Stimulated activated CD8-positive, alpha-beta memory T cell treated with anti-CD3 and anti-CD28 coated beads, Interleukin-4, amount 100 ng/mL, for 24 hours (primary cell): ENCODE results near the gene IGFL4.

ENCODE experiments used
- DNase-seq: peaks from one replicate; pipeline ENCODE4 v3.0.0-alpha.2; 2020; ENCODE audit warnings: low read depth

Gene IGFL4

GRCh38 chr19:46020819-46021125 is 20.0 kb downstream of the IGFL4 start:
- DNase-seq, result no peak

GRCh38 chr19:46019270-46019669 is 21.5 kb downstream of the IGFL4 start:
- DNase-seq, result no peak

GRCh38 chr19:46018729-46019251 is 22.0 kb downstream of the IGFL4 start:
- DNase-seq, result no peak

GRCh38 chr19:46017874-46018675 is 22.7 kb downstream of the IGFL4 start:
- DNase-seq, result no peak

GRCh38 chr19:46017095-46017429 is 23.7 kb downstream of the IGFL4 start:
- DNase-seq, result no peak

- DNase-seq, result peak; percentile 73
These were observed 24.2 kb downstream of the IGFL4 start for GRCh38 chr19:46016426-46017094.

- DNase-seq, result no peak
These were observed 24.9 kb downstream of the IGFL4 start for GRCh38 chr19:46015687-46016425.

- DNase-seq, result peak; percentile 45
These were observed 25.7 kb downstream of the IGFL4 start for GRCh38 chr19:46014941-46015686.

GRCh38 chr19:46014534-46014933 is 26.3 kb downstream of the IGFL4 start:
- DNase-seq, result no peak

GRCh38 chr19:46009530-46010510 is 31.0 kb downstream of the IGFL4 start:
- DNase-seq, result peak; percentile 57

- no peak for DNase-seq
These were observed 34.4 kb downstream of the IGFL4 start for GRCh38 chr19:46006411-46006810.

- no peak for DNase-seq
These were observed 38.0 kb downstream of the IGFL4 start for GRCh38 chr19:46002678-46003275.

- DNase-seq, result peak; percentile 49
These were observed 40.1 kb downstream of the IGFL4 start for GRCh38 chr19:46000491-46001246.

- DNase-seq, result no peak
These were observed 41.1 kb downstream of the IGFL4 start for GRCh38 chr19:45999653-46000121.

GRCh38 chr19:45998834-45999233 is 42.0 kb downstream of the IGFL4 start:
- DNase-seq, result no peak

- DNase-seq, result no peak
These were observed 43.9 kb downstream of the IGFL4 start for GRCh38 chr19:45996933-45997332.

- no peak for DNase-seq
These were observed 45.0 kb downstream of the IGFL4 start for GRCh38 chr19:45995715-45996385.

GRCh38 chr19:45994998-45995714 is 45.6 kb downstream of the IGFL4 start, which contains the start of gene CCDC61:
Gene CCDC61, plus strand, starts transcription at chr19:45995467. Its CDS starts 7,552 bp downstream, at chr19:46003019.
- DNase-seq, result peak; percentile 88
